Measurements from ENCODE around the gene ARHGAP29.

ARHGAP29 gene

DNA sequence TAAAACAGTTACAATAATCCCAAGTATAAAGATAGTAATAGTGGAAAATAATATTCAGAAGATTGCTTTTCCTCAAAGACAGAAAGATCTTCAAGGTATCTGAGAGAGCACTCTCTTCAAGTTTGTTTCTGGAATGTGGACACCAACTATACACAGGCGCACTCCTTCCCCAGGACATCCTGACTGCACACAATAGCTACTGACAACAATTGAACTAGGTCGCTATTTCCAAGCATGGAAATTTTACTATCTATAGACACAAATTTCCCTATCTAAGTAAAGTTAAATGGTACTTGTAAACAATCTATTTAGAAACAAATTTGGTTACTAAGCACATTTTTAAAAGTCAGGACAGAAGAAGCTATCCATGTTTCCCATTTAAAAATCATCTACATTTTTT, 19.1 kb downstream of the ARHGAP29 start:
- Histone ChIP-seq H3K27me3 (replicated peaks; ENCODE audit: control insufficient read depth, insufficient read depth, low read length, poor library complexity, severe bottlenecking) (no peaks in the 10 kb centered on the region), H3K9me3 (ENCODE audit: control insufficient read depth, low read length) (no peaks in the 10 kb centered on the region), H3K27ac (ENCODE audit: insufficient read depth, low read length, poor library complexity, severe bottlenecking) (no peak overlapping the region), H3K4me3 (ENCODE audit: insufficient read depth, low read depth, low read length, poor library complexity, severe bottlenecking) (no peak overlapping the region), H3K36me3 (ENCODE audit: control insufficient read depth, insufficient read depth, low read length) (no peaks in the 10 kb centered on the region), H3K4me1 (ENCODE audit: control insufficient read depth, insufficient read depth, low read length, poor library complexity, severe bottlenecking) (no peaks in the 10 kb centered on the region)
- no peak for DNase-seq

DNA sequence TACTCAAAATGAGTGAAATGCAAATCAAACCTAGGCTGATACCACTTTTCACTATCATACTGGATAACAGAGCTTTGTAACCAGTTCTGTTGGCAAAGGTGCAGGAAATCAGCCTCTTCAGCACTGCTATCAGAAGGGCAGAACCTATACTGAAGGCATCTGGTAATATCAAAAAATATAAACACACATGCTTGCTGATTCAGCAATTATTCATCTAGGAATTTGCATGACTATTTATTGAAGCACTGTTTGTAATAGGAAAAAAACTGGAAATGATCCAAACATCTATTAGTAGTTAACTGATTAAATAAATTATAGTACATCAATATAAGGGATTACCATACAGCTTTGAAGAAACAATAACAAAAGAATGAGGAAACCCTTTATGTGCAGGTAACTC, 21.4 kb downstream of the ARHGAP29 start:
- Histone ChIP-seq H3K4me3 (ENCODE audit: insufficient read depth, low read depth, low read length, poor library complexity, severe bottlenecking) (no peak overlapping the region), H3K9me3 (ENCODE audit: control insufficient read depth, low read length) (no peaks in the 10 kb centered on the region), H3K27ac (ENCODE audit: insufficient read depth, low read length, poor library complexity, severe bottlenecking) (no peak overlapping the region), H3K4me1 (ENCODE audit: control insufficient read depth, insufficient read depth, low read length, poor library complexity, severe bottlenecking) (no peaks in the 10 kb centered on the region), H3K36me3 (ENCODE audit: control insufficient read depth, insufficient read depth, low read length) (no peaks in the 10 kb centered on the region), H3K27me3 (replicated peaks; ENCODE audit: control insufficient read depth, insufficient read depth, low read length, poor library complexity, severe bottlenecking) (no peaks in the 10 kb centered on the region)
- no peak for DNase-seq

DNA sequence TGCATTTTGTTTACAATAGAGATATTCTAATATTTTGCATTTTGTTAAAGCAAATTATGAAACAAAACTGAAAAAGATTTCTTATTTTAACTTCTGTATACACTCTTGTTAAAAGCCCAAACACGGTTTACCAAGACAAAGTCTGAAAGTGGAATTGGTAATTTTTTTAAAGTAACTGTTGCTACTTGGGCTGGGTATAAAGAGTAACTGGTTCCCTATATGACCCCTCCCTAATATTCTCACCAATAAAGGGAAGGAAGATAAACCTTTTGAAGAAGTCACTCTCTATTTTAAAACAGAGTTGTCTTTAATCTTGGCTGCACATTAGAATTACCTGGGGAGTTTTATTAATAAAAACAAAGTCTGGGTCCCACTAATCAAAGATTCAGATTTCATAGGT, 27.4 kb downstream of the ARHGAP29 start:
- Histone ChIP-seq H3K9me3 (ENCODE audit: control insufficient read depth, low read length) (no peaks in the 10 kb centered on the region), H3K27me3 (replicated peaks; ENCODE audit: control insufficient read depth, insufficient read depth, low read length, poor library complexity, severe bottlenecking) (no peaks in the 10 kb centered on the region), H3K36me3 (ENCODE audit: control insufficient read depth, insufficient read depth, low read length) (no peaks in the 10 kb centered on the region), H3K27ac (ENCODE audit: insufficient read depth, low read length, poor library complexity, severe bottlenecking) (no peak overlapping the region), H3K4me1 (ENCODE audit: control insufficient read depth, insufficient read depth, low read length, poor library complexity, severe bottlenecking) (no peaks in the 10 kb centered on the region), H3K4me3 (ENCODE audit: insufficient read depth, low read depth, low read length, poor library complexity, severe bottlenecking) (no peak overlapping the region)
- DNase-seq = no peak

DNA sequence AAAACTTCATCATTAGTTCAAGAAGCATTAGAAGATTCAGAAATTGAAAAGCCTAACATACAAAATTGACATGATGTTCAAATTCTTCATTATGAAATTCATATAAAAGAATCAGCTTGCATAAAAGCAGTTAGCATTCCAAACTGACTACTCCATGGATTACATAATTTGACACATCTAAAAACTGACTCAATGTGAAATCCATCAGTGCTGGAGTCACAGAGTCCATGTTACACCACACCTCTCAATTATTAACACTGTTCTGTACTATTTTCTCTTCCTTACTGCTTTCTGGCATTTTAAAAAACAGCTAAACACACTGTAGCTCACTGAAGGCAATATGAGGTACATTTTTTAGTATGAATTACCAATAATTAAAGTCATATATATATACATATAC, 28.0 kb downstream of the ARHGAP29 start:
- Histone ChIP-seq H3K4me1 (ENCODE audit: control insufficient read depth, insufficient read depth, low read length, poor library complexity, severe bottlenecking) (no peaks in the 10 kb centered on the region), H3K27ac (ENCODE audit: insufficient read depth, low read length, poor library complexity, severe bottlenecking) (no peak overlapping the region), H3K36me3 (ENCODE audit: control insufficient read depth, insufficient read depth, low read length) (no peaks in the 10 kb centered on the region), H3K4me3 (ENCODE audit: insufficient read depth, low read depth, low read length, poor library complexity, severe bottlenecking) (no peak overlapping the region), H3K9me3 (ENCODE audit: control insufficient read depth, low read length) (no peaks in the 10 kb centered on the region), H3K27me3 (replicated peaks; ENCODE audit: control insufficient read depth, insufficient read depth, low read length, poor library complexity, severe bottlenecking) (no peaks in the 10 kb centered on the region)
- no peak for DNase-seq

DNA sequence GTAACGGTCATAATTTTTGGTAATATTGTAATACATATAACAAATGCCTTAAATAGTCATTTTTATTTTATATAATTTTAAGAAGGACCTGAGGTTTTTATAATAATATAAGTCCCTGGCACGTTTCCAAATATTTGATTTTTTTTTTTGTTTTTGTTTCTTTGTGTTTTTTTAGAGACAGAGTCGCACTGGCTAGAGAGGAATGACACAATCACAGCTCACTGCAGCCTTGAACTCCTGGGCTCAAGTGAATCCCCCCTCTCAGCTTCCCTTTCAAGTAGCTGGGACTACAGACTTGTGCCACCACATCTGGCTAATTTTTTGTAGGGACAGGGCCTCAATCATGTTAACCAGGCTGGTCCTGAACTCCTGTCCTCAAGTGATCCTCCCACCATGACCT, 29.7 kb downstream of the ARHGAP29 start:
- no peaks in the 10 kb centered on the region for H3K4me1 ChIP-seq (ENCODE audit: control insufficient read depth, insufficient read depth, low read length, poor library complexity, severe bottlenecking)
- no peaks in the 10 kb centered on the region for H3K27me3 ChIP-seq (replicated peaks; ENCODE audit: control insufficient read depth, insufficient read depth, low read length, poor library complexity, severe bottlenecking)
- no peaks in the 10 kb centered on the region for H3K9me3 ChIP-seq (ENCODE audit: control insufficient read depth, low read length)
- H3K4me3 ChIP-seq (ENCODE audit: insufficient read depth, low read depth, low read length, poor library complexity, severe bottlenecking) = no peak overlapping the region
- H3K36me3 ChIP-seq (ENCODE audit: control insufficient read depth, insufficient read depth, low read length) = no peaks in the 10 kb centered on the region
- H3K27ac ChIP-seq (ENCODE audit: insufficient read depth, low read length, poor library complexity, severe bottlenecking) = no peak overlapping the region
- no peak for DNase-seq

DNA sequence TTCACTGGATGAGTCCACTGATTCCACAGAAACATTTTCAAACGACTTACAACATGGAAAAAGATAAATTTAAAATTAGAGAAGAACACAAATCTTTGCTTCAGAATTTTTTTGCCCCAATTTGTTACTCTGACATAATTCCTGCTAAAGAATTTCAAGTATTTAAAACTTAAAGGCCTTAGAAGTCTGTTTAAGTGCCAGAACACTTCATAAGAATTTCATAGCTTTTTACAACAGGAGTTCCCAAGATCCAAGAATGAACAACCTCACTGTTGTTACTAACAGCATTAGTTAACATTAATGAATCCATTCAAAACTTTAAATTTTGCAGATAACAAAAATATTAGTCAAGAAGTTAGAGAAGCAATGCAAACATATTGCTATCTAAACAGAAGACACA, 31.7 kb downstream of the ARHGAP29 start:
- Histone ChIP-seq H3K27ac (ENCODE audit: insufficient read depth, low read length, poor library complexity, severe bottlenecking) (no peak overlapping the region), H3K4me1 (ENCODE audit: control insufficient read depth, insufficient read depth, low read length, poor library complexity, severe bottlenecking) (no peaks in the 10 kb centered on the region), H3K36me3 (ENCODE audit: control insufficient read depth, insufficient read depth, low read length) (no peaks in the 10 kb centered on the region)

DNA sequence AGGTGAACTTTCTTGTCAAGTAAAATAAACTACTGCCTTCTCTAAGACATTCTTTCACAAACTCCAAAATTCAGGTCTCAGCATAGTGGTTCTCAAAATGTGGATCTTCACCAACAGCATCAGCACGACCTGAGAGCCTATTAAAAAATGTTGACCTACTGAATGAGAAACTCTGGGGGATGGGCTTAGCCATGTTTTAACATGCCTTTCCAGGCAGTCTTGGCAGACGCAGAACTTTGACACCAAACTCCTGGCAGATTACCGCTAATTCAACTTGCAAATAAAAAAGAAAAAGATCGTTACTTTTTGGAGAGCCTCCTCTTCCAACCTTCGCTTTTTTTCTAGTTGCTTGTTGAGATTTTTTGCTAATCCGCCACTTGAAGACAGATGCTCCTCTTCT, 35.1 kb downstream of the ARHGAP29 start:
- Histone ChIP-seq H3K4me3 (ENCODE audit: insufficient read depth, low read depth, low read length, poor library complexity, severe bottlenecking) (no peak overlapping the region), H3K27ac (ENCODE audit: insufficient read depth, low read length, poor library complexity, severe bottlenecking) (no peak overlapping the region), H3K9me3 (ENCODE audit: control insufficient read depth, low read length) (no peaks in the 10 kb centered on the region), H3K27me3 (replicated peaks; ENCODE audit: control insufficient read depth, insufficient read depth, low read length, poor library complexity, severe bottlenecking) (no peaks in the 10 kb centered on the region), H3K36me3 (ENCODE audit: control insufficient read depth, insufficient read depth, low read length) (no peaks in the 10 kb centered on the region), H3K4me1 (ENCODE audit: control insufficient read depth, insufficient read depth, low read length, poor library complexity, severe bottlenecking) (no peaks in the 10 kb centered on the region)
- DNase-seq = no peak

More for the DNA sequence above, 31.7 kb downstream of the ARHGAP29 start:
- no peak overlapping the region for H3K4me3 ChIP-seq (ENCODE audit: insufficient read depth, low read depth, low read length, poor library complexity, severe bottlenecking)
- H3K27me3 ChIP-seq (replicated peaks; ENCODE audit: control insufficient read depth, insufficient read depth, low read length, poor library complexity, severe bottlenecking) = no peaks in the 10 kb centered on the region
- no peak for DNase-seq
- H3K9me3 ChIP-seq (ENCODE audit: control insufficient read depth, low read length) = no peaks in the 10 kb centered on the region

DNA sequence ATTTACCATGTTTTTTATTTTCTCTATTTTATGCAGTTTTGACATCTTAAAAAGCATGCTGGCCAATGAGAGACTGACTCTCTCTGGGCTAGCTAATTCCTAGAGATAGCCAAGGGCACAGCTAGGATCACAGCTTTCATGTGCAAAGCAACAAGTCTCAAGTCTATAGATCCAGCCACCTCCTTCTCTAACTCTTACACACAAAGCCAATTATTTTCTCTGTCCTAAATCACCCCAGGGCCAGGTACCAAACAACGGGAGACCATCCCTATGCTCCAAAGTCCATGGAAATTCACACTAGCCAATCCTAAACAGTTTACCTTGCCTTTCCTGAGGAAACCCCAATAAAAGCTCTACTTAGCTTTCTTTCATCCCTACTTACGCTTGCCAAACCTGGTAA, 38.0 kb downstream of the ARHGAP29 start:
- H3K9me3 ChIP-seq (ENCODE audit: control insufficient read depth, low read length) = no peaks in the 10 kb centered on the region
- no peak overlapping the region for H3K27ac ChIP-seq (ENCODE audit: insufficient read depth, low read length, poor library complexity, severe bottlenecking)
- H3K4me1 ChIP-seq (ENCODE audit: control insufficient read depth, insufficient read depth, low read length, poor library complexity, severe bottlenecking) = no peaks in the 10 kb centered on the region
- H3K4me3 ChIP-seq (ENCODE audit: insufficient read depth, low read depth, low read length, poor library complexity, severe bottlenecking) = no peak overlapping the region
- DNase-seq = no peak
- H3K27me3 ChIP-seq (replicated peaks; ENCODE audit: control insufficient read depth, insufficient read depth, low read length, poor library complexity, severe bottlenecking) = no peaks in the 10 kb centered on the region
- H3K36me3 ChIP-seq (ENCODE audit: control insufficient read depth, insufficient read depth, low read length) = no peaks in the 10 kb centered on the region

DNA sequence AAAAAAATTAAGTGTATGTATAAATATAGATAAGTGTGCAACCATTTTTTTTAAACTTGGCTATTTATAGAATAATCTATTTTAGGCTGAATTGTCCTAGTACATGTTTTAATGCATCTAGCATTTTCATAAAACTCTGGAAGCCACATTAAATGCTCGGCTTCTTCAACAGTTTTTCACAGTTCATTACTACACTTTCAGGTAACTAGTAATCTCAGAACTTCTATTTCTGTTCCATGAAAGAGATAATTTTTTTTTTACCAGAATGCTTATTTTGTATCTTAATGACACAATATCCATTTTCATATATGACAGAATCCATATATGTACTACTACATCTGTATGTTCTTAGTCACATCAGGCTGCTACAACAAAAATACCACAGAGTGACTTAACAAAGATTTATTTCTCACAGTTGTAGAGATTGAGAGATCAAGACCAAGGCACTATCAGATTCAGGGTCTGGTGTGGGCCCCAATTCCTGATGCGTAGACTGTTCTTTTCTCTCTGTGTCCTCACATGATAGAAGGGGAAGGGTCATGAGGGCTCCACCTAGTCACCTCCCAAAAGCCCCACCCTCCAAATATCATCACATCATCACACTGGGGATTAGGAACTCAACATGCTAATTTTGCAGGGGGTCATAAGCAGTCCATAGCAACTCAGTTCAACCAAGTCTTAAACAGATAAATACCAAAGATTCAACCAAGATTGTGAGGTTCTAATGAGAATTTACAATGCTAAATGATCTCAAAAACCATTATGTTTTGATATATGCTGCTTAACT, 43.1 kb downstream of the ARHGAP29 start:
- H3K36me3 ChIP-seq (ENCODE audit: control insufficient read depth, insufficient read depth, low read length) = no peaks in the 10 kb centered on the region
- no peaks in the 10 kb centered on the region for H3K9me3 ChIP-seq (ENCODE audit: control insufficient read depth, low read length)
- no peak overlapping the region for H3K27ac ChIP-seq (ENCODE audit: insufficient read depth, low read length, poor library complexity, severe bottlenecking)
- no peak for DNase-seq
- H3K4me3 ChIP-seq (ENCODE audit: insufficient read depth, low read depth, low read length, poor library complexity, severe bottlenecking) = no peak overlapping the region
- no peaks in the 10 kb centered on the region for H3K27me3 ChIP-seq (replicated peaks; ENCODE audit: control insufficient read depth, insufficient read depth, low read length, poor library complexity, severe bottlenecking)
- no peaks in the 10 kb centered on the region for H3K4me1 ChIP-seq (ENCODE audit: control insufficient read depth, insufficient read depth, low read length, poor library complexity, severe bottlenecking)

DNA sequence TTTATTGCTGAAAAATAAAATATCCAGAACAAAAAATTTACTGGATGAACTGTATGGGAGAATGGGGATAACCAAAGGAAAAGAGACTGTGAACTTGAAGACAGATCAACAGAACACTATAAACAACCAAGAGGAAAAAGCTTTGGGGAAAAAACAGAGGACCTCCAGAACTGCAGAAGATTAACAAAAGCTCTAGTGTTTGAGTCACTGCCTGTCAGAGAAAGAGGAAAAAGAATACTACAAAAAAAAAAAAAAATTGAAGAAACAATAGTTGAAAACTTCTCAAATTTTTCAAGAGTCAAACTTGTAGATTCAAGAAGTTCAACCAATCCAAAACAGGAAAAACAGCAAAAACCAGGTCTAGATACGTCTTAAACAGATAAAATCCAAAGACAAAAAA, 44.3 kb downstream of the ARHGAP29 start:
- H3K27me3 ChIP-seq (replicated peaks; ENCODE audit: control insufficient read depth, insufficient read depth, low read length, poor library complexity, severe bottlenecking) = no peaks in the 10 kb centered on the region
- H3K4me3 ChIP-seq (ENCODE audit: insufficient read depth, low read depth, low read length, poor library complexity, severe bottlenecking) = no peak overlapping the region
- H3K4me1 ChIP-seq (ENCODE audit: control insufficient read depth, insufficient read depth, low read length, poor library complexity, severe bottlenecking) = no peaks in the 10 kb centered on the region
- H3K36me3 ChIP-seq (ENCODE audit: control insufficient read depth, insufficient read depth, low read length) = no peaks in the 10 kb centered on the region
- H3K27ac ChIP-seq (ENCODE audit: insufficient read depth, low read length, poor library complexity, severe bottlenecking) = no peak overlapping the region
- DNase-seq = no peak
- no peaks in the 10 kb centered on the region for H3K9me3 ChIP-seq (ENCODE audit: control insufficient read depth, low read length)
